Erythroblast (primary cell): ENCODE data around the gene GRIK2.

ENCODE experiments used
- DNase-seq, 2 experiments: peaks; one replicate each; lab custom pipeline; 2025; lab: John Stamatoyannopoulos, UW
- GATA1 ChIP-seq: IDR thresholded peaks from 2 replicates; pipeline ENCODE4 v1.6.1; 2011; ENCODE audit warnings: low read depth, mild to moderate bottlenecking, control low read depth, low read length, moderate library complexity
- POLR2A ChIP-seq: IDR thresholded peaks from 2 replicates; pipeline ENCODE4 v1.6.1; 2011; ENCODE audit warnings: mild to moderate bottlenecking, low read length

Gene GRIK2

GRCh38 chr6:101689156-101689555, 295.6 kb downstream of the GRIK2 start:
- TF ChIP-seq GATA1: no peak
- TF ChIP-seq POLR2A: no peak
- DNase-seq: no peak

- no peak for DNase-seq
Observed at GRCh38 chr6:101689695-101690094, 296.2 kb downstream of the GRIK2 start.

GRCh38 chr6:101700655-101701054, 307.1 kb downstream of the GRIK2 start:
- DNase-seq: no peak
- TF ChIP-seq POLR2A: no peak
- TF ChIP-seq GATA1: no peak

More at GRCh38 chr6:101689695-101690094, 296.2 kb downstream of the GRIK2 start:
- no peak for TF ChIP-seq POLR2A
- TF ChIP-seq GATA1: no peak

GRCh38 chr6:101703311-101703710, 309.8 kb downstream of the GRIK2 start:
- no peak for DNase-seq
- no peak for TF ChIP-seq GATA1
- TF ChIP-seq POLR2A: no peak

GRCh38 chr6:101705866-101706265, 312.4 kb downstream of the GRIK2 start:
- TF ChIP-seq GATA1: no peak
- TF ChIP-seq POLR2A: no peak
- DNase-seq: no peak

GRCh38 chr6:101706576-101706975, 313.1 kb downstream of the GRIK2 start:
- TF ChIP-seq POLR2A: no peak
- TF ChIP-seq GATA1: no peak

GRCh38 chr6:101711518-101711917, 318.0 kb downstream of the GRIK2 start:
- DNase-seq: no peak
- no peak for TF ChIP-seq GATA1
- TF ChIP-seq POLR2A: no peak

More at GRCh38 chr6:101706576-101706975, 313.1 kb downstream of the GRIK2 start:
- no peak for DNase-seq

GRCh38 chr6:101716387-101716786, 322.9 kb downstream of the GRIK2 start:
- TF ChIP-seq POLR2A (no peak), GATA1 (no peak)
- no peak for DNase-seq

- DNase-seq: no peak
- TF ChIP-seq GATA1 (no peak), POLR2A (no peak)
Observed at GRCh38 chr6:101716810-101717209, 323.3 kb downstream of the GRIK2 start.

GRCh38 chr6:101719521-101719920, 326.0 kb downstream of the GRIK2 start:
- no peak for DNase-seq
- no peak for TF ChIP-seq GATA1
- no peak for TF ChIP-seq POLR2A

- no peak for DNase-seq
- no peak for TF ChIP-seq POLR2A
- TF ChIP-seq GATA1: no peak
Observed at GRCh38 chr6:101722471-101722870, 329.0 kb downstream of the GRIK2 start.

GRCh38 chr6:101722991-101723579, 329.6 kb downstream of the GRIK2 start:
- no peak for DNase-seq
- TF ChIP-seq POLR2A: no peak
- TF ChIP-seq GATA1: no peak

GRCh38 chr6:101728388-101728787, 334.9 kb downstream of the GRIK2 start:
- TF ChIP-seq POLR2A (no peak), GATA1 (no peak)
- no peak for DNase-seq

GRCh38 chr6:101728956-101729355, 335.4 kb downstream of the GRIK2 start:
- TF ChIP-seq GATA1 (no peak), POLR2A (no peak)
- DNase-seq: no peak

- TF ChIP-seq GATA1 (no peak), POLR2A (no peak)
- DNase-seq: no peak
Observed at GRCh38 chr6:101730954-101731353, 337.4 kb downstream of the GRIK2 start.

GRCh38 chr6:101733899-101734298, 340.4 kb downstream of the GRIK2 start:
- TF ChIP-seq POLR2A: no peak
- TF ChIP-seq GATA1: no peak
- DNase-seq: no peak
